Ascending aorta (tissue), 2 donors: ENCODE data around the gene TMEM63C. TPM values are rescaled to one million over a fixed set of nuclear protein-coding genes. Genes with fewer than 3 reads are reported as not detected.

Experiments
- DNase-seq, 2 donors: peaks; one replicate each; pipeline ENCODE4 v3.0.0-alpha.2; 2019; ENCODE audit warnings: low spot score in 2 of 2
- H3K27ac ChIP-seq, 2 donors: fragments of 200-600 bp; sonication (generic); one replicate each; pipeline ENCODE4 v1.5.1; 2016 to 2017; ENCODE audit warnings: mild to moderate bottlenecking in 1 of 2
- H3K27me3 ChIP-seq: fragments of 200-600 bp; sonication (generic); one replicate; pipeline ENCODE4 v1.5.1; 2017
- H3K36me3 ChIP-seq, 2 donors: fragments of 200-600 bp; sonication (generic); one replicate each; pipeline ENCODE4 v1.5.1; 2016
- H3K4me1 ChIP-seq, 2 donors: fragments of 200-600 bp; sonication (generic); one replicate each; pipeline ENCODE4 v1.5.1; 2016 to 2017; ENCODE audit warnings: mild to moderate bottlenecking in 1 of 2
- H3K4me3 ChIP-seq, 2 donors: fragments of 200-600 bp; sonication (generic); one replicate each; pipeline ENCODE4 v1.5.1; 2016 to 2017; ENCODE audit warnings: mild to moderate bottlenecking in 1 of 2
- H3K9me3 ChIP-seq, 2 donors: fragments of 200-600 bp; sonication (generic); one replicate each; pipeline ENCODE4 v1.5.1; 2016
- intact Hi-C: fragments of 100-400 bp; cut with DNase I; formaldehyde crosslinking; loops from one replicate; pipeline ENCODE4 v1.15.1; 2023
- total RNA-seq: library from RNA; depleted of rRNA; stranded (reverse); fragments of >200 nt; gene quantifications from one replicate; pipeline ENCODE4 v1.1.0, GENCODE V29; 2016
- TF ChIP-seq, protein P1 (sequence below), 3 experiments: fragments of 200-600 bp in 2 of 3; fragments of 450-650 bp in 1 of 3; sonication (generic) in 2 of 3; IDR thresholded peaks; one replicate each; pipeline ENCODE4 v1.5.1; 2016 to 2019; ENCODE audit warnings: antibody characterized with exemption in 3 of 3, mild to moderate bottlenecking in 1 of 3, moderate library complexity in 1 of 3

The TMEM63C gene
- total RNA-seq, 1 donor from 2014 or later = 0.11 TPM

DNA sequence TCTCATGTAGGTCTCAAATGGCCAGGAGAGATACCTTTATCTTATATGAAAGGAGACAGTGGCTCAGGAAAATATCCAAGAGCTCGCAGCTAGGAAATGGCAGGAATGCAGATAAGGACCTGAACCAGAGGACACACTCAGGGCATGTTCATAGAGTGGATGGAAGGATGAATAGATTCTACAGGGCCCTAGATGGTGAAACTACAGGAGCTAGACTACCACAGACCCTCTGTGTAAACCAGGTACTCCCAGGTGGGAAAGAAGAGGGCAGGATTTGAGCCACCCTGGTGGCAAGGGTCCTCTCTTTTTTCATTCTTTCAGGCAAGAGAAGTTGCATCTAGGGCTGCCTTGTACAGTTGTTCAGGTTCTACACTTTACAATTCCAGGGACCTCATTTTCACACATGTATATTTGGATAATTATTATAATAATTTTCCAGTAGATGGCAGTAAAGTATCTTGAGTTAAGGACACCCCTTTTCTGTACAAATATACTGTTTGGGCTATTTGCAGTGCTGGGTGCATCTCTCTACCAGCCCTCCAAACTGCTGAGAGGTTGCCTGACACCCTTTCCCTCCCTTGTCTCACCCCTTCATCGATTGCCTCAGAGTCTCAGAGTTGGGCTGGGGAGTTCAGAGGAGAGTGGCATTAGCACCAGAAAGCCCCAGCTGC is 29.5 kb upstream of the TMEM63C start:
- H3K27ac ChIP-seq = no peak overlapping the region
- intact Hi-C loops = loop anchor here (10.0 kb wide), 1 partner anchor 163 kb away; no protein-coding TSS in a partner anchor
- H3K27me3 ChIP-seq = no peaks in the 10 kb centered on the region
- H3K4me1 ChIP-seq = peaks cover 0 to 5% of the 10 kb centered on the region in 2 donors
- H3K36me3 ChIP-seq = no peaks in the 10 kb centered on the region
- TF ChIP-seq, protein P1, sequence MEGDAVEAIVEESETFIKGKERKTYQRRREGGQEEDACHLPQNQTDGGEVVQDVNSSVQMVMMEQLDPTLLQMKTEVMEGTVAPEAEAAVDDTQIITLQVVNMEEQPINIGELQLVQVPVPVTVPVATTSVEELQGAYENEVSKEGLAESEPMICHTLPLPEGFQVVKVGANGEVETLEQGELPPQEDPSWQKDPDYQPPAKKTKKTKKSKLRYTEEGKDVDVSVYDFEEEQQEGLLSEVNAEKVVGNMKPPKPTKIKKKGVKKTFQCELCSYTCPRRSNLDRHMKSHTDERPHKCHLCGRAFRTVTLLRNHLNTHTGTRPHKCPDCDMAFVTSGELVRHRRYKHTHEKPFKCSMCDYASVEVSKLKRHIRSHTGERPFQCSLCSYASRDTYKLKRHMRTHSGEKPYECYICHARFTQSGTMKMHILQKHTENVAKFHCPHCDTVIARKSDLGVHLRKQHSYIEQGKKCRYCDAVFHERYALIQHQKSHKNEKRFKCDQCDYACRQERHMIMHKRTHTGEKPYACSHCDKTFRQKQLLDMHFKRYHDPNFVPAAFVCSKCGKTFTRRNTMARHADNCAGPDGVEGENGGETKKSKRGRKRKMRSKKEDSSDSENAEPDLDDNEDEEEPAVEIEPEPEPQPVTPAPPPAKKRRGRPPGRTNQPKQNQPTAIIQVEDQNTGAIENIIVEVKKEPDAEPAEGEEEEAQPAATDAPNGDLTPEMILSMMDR (IDR thresholded peaks at IDR 0.05) = peak in 1 of 3 experiments; percentile 33
- no peak for DNase-seq
- no peak overlapping the region for H3K4me3 ChIP-seq
- H3K9me3 ChIP-seq = no peaks in the 10 kb centered on the region

DNA sequence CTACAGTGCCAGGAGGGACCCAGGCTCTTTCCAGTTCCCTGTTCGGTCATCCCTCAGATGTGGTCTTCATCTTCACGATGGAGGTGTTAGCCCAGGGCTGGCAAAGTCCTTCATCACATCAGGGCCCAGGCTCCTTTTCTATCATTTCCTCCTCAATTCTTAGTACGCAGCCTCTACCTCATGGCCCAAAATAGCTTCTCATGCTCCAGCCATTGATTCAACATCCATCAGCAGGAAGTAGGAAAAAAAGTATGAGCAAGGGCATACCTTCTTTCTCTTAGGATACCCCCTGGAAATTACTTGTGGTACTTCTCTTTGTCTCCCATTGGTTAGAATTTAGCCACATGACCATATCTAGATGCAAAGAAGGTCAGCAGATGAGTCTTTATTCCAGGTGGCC is 27.8 kb upstream of the TMEM63C start:
- Histone ChIP-seq H3K27ac (no peak overlapping the region), H3K9me3 (no peaks in the 10 kb centered on the region), H3K27me3 (no peaks in the 10 kb centered on the region), H3K36me3 (no peaks in the 10 kb centered on the region), H3K4me1 (peaks cover 0 to 12% of the 10 kb centered on the region in 2 donors), H3K4me3 (no peak overlapping the region)
- TF ChIP-seq, protein P1 (IDR thresholded peaks at IDR 0.05) = no peak
- no peak for DNase-seq
- intact Hi-C loops = loop anchor here (10.0 kb wide), 1 partner anchor 161 kb away; no protein-coding TSS in a partner anchor

DNA sequence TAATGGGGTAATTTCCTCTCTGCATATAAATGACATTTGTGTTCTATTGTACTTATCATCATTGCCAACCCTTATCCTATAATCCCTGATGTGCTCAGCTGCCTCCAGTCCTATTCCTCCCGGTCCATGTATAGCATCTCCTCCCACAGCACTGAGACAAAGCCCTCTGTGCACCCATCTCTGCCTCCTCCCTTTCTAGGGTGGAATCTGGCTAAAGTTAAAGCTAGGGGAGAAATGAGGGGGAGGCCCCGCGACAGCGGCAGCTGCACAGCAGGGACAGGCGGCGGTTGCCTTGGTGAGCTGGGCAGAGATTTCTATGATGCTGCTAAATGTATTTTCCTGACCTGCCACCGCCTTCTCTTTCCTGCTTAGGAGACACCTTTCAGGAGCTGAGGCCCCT is 27.2 kb upstream of the TMEM63C start:
- intact Hi-C loops = loop anchor here (10.0 kb wide), 1 partner anchor 160 kb away; no protein-coding TSS in a partner anchor
- peaks cover 0 to 14% of the 10 kb centered on the region in 2 donors for H3K4me1 ChIP-seq
- DNase-seq = no peak
- no peaks in the 10 kb centered on the region for H3K36me3 ChIP-seq
- H3K9me3 ChIP-seq = no peaks in the 10 kb centered on the region
- H3K4me3 ChIP-seq = no peak overlapping the region
- no peaks in the 10 kb centered on the region for H3K27me3 ChIP-seq
- H3K27ac ChIP-seq = no peak overlapping the region
- TF ChIP-seq, protein P1 (IDR thresholded peaks at IDR 0.05) = no peak

GRCh38 chr14:77155083-77155482 is 26.5 kb upstream of the TMEM63C start:
- H3K27me3 ChIP-seq = no peaks in the 10 kb centered on the region
- no peak overlapping the region for H3K4me3 ChIP-seq
- intact Hi-C loops = loop anchor here (10.0 kb wide), 1 partner anchor 160 kb away; no protein-coding TSS in a partner anchor
- TF ChIP-seq, protein P1 (IDR thresholded peaks at IDR 0.05) = no peak
- H3K4me1 ChIP-seq = peaks cover 0 to 14% of the 10 kb centered on the region in 2 donors
- H3K27ac ChIP-seq = no peak overlapping the region
- no peaks in the 10 kb centered on the region for H3K9me3 ChIP-seq
- no peaks in the 10 kb centered on the region for H3K36me3 ChIP-seq
- DNase-seq = no peak

GRCh38 chr14:77157740-77158139 is 23.9 kb upstream of the TMEM63C start:
- no peak overlapping the region for H3K27ac ChIP-seq
- H3K36me3 ChIP-seq = no peaks in the 10 kb centered on the region
- H3K4me3 ChIP-seq = no peak overlapping the region
- H3K4me1 ChIP-seq = peaks cover 0 to 14% of the 10 kb centered on the region in 2 donors
- DNase-seq = no peak
- TF ChIP-seq, protein P1 (IDR thresholded peaks at IDR 0.05) = no peak
- no peaks in the 10 kb centered on the region for H3K27me3 ChIP-seq
- intact Hi-C loops = loop anchor here (10.0 kb wide), 1 partner anchor 157 kb away; no protein-coding TSS in a partner anchor
- no peaks in the 10 kb centered on the region for H3K9me3 ChIP-seq
